HG03064 (cell line): ENCODE measurements around the gene NEDD4L.
"Not testable (repeated sequence)": the region's sequence is repeated elsewhere in the genome, so short reads cannot be mapped to it uniquely, and the experiment has no call there.

Source experiments
- ATAC-seq: cut with Tn5 transposase; IDR thresholded peaks from one replicate; pipeline ENCODE4 v1.9.1; 2021; ENCODE audit warnings: low read depth; ENCODE audit not compliant: unreplicated experiment

Gene NEDD4L

DNA sequence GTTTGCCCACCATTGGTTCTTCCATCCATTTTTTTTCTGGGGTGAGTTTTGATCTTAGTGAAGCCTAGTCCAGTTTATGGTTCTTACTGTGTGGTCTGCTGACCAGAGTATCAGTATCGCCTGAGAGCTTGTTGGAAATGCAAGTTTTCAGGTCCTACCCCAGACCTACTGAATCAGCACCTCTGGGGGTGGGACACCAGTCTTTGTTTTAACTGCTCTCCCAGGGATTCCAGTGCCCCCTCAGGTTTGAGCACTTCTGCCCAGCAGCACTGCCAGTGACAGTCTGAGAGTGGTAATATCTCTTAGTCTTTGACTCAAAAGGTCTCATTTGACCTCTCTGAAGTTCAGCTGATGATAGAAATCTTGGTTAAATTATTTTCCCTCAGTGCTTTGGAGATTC, 315.6 kb downstream of the NEDD4L start:
- no peak for ATAC-seq

DNA sequence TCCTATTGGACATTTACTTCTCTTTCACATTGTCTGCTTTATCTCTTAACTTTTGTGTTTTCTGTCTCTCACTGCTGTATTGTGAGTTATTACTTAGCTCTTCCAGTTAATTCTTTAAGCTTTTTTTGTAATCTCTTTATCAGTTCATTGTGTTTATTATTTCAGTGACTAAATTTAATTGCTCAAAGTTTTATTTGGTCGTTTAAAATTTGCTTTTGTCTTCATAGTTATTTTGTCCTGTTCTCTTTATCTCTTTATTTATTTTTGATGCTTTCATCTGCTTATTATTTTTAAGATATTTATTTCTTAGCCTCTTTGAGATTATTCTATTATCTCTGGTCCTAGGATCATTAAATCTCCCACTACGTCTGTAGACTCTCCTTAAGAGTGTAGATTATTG, 316.3 kb downstream of the NEDD4L start:
- no peak for ATAC-seq

DNA sequence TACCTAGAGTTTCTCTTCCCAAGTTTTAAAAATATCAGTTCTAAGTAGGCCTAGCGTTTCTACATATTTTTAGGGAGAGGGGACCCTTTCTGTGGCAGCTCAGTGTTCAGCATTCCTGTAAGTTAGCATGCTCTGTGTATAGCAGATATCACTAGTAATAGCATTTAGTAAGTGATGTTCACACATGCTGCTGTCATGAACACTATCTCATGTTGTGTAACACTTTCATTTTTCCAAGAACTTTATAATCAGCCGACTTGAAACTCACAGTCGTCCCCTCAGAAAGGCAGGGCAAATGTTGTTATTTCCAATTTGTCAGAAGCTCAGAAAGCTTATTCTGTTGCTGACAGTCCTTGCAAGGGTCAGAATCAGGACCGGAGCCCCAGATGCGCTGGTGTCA, 317.2 kb downstream of the NEDD4L start:
- no peak for ATAC-seq

DNA sequence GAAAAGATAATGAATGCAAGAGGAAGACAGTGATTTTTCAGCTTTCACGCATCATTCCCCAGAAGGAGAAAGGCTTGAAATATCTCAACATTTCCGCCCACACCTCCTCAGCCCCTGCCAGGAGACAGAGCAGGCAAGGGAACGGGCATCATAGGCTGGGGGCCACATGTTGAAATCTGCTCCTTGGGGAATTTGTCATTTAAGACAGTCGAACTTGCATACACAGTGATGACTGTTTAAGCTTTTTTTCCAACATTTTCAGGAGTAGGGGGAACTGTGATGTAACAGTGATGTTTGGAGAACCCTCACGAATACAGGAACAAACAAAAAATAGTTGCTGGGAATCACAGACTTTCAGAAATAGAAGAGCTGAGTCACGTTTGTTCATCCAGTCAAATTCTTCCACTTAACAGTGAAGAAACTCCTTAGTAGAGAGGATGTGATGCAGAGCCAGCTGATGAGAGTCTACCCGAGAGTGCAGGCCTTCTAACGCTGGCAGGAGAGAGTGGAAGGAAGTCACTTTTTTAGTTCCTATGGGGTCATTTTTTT, 318.1 kb downstream of the NEDD4L start:
- no peak for ATAC-seq

DNA sequence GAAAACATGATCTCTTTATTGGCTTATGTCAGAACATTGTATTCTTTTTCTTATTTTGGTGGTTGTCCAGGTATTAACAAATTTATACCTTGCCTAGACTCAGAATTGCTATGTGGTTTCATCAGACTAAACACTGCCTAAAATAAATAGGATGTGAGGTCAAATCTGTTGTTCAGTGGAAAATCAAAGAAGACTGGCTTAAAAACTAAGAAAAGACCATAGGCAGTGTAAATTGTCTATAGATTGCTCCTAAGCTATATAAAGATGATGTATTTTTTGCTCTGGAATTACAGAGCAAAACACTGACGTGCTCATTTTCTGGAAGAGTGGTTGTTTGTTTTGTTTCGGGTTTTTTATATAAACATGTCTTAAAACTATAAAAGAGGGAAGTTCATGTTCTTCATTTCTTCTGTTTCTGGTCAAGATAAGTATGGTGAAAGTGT, 318.8 kb downstream of the NEDD4L start:
- no peak for ATAC-seq

DNA sequence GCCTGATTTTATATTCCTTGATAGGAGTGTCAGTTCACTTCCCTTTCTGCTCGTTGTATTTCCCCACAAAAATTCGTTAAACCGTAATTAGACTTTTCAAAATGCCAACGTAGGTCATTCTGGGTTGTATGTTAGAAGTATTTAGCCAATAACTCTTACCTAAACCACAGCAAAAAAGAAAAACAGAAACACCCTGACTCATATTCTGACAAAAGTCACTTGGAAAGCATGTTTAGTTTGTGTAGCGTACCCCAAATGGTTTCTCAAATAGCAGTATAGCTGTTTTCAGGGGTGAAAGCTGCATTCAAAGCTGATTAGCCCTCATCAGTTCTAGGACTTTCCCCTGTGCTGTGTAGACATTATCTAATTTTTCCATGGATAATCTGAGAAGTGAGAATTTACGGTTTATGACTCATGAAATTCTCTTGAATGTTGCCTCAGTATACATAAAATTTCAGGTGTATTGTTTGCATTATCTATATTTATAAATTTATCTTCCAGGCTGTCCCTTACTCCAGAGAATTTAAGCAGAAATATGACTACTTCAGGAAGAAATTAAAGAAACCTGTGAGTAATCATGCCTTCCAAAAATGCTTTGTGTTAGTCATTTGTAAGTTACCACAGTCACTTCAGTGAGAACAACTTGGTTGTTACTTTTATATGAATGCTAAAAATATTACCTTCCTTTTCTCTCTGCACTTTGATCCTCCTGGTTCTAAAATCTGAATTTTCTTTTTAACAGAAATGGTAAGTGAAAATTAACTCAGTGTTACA, 319.9 kb downstream of the NEDD4L start:
- ATAC-seq: no peak

DNA sequence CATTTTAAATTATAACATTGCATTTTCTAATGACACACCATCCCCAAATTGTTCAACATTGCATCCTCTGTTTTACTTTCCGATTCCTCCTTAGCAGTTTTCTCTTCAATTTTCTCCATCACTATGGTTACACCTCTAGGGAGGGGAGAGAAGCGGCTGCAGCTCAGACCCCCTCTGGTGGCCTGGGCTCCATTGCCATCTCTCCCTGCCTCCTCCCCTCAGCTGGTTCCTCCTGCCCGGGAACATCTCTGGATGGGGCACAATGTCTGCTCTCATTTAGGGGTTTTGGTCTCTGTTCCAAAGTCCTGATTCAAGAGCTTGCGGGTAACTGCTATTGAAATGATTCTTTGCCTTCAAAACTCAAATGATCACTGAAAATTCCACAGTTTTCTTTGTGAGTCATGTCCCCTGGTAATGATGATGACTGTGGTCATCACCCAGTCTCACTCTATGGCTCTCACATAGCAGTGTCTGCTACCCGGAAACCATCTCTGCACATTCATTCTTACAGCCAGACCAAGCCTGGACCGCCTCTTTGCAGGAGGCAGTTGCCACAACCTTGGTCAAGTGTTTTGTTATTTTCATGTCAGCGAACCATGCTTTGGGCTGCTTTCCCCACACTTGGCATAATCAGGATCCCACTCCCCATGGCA, 321.0 kb downstream of the NEDD4L start:
- no peak for ATAC-seq

DNA sequence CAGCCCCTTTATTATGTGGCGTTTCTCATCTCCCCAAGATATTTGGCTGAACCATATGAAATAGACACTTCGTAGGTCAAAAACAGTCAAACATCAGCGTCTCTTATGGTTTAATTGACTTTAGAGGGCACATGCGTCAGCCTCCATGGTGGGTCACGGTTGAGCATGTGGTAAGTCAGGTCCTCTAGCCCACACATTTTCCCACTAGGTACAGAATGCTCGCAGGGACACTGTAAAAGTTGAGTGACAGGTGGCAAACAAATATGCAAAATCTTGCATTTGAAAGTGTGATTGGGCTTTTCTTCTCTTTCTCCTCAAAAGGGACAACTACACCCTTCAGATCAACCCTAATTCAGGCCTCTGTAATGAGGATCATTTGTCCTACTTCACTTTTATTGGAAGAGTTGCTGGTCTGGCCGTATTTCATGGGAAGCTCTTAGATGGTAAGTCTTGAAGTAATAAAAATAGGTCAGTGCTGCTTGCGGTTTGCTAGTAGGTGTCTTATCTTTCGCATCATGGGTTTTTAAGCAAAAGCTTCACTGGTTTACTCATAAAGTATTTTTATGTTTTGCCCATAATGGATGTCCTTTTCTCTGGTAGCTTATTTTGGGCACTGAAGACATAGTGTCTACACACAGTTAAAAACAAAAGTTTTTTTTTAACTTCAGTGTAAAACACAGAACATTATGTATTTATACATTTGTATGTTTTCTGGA, 323.6 kb downstream of the NEDD4L start:
- no peak for ATAC-seq

DNA sequence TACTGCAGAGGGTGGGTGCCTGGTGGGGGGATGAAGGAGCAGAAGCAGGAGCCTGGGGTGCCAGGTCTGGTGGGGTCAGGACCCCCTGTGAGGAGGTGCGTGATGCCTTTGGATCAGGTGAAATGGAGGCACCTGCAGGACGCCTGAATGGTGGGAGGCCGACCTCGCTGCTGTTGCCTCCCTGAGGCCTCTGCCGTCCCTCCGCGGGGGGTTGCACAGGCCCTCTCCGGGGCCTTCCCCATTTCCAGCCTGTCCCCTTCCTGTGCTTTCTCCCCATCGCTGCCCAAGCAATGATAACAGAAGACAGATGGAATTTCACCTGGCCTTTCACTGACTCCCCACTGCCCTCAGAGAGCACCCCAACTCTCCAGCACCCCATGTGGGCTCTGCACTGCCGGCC, 325.6 kb downstream of the NEDD4L start:
- ATAC-seq: no peak

DNA sequence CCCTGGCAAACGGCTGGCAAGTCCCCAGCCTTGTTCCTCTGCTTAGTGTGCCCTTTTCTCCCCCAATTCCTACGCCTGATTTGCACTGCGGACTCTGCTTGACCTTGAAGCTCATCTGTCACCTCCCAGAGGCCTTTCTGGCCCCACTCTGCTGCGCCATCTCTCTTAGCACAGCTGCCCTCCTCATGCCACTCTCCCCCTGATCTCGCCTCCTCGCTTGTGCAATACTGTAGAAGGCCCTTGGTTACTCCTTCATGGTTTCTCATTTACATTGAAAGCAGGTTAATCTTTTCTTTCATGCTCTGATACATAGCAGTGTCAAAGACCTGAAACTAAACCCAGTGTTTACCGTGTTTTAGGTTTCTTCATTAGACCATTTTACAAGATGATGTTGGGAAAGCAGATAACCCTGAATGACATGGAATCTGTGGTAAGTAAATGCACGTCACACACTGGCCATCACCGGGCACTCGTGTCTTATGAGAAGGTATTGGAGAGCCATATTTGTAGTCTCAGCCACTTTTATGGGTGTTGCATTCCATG, 326.1 kb downstream of the NEDD4L start:
- ATAC-seq: no peak

DNA sequence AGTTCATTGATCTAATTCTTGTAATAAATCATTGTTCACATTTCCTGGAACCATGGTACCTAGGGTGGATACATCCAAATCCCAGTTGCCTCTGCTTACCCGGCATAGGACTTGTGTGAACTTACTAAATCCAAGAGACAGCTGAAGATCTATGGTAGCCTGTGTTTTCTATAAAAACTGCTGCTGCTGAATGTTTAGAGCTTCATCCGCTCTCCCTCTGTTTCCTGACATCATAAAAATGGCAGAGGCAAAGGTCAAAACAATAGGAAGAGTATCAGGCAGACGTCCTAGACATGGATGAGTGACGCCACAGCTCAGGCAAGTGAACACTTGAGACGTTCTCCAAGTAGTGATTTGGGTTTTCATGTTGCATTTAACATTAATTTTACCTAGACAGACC, 326.6 kb downstream of the NEDD4L start:
- ATAC-seq: no peak

DNA sequence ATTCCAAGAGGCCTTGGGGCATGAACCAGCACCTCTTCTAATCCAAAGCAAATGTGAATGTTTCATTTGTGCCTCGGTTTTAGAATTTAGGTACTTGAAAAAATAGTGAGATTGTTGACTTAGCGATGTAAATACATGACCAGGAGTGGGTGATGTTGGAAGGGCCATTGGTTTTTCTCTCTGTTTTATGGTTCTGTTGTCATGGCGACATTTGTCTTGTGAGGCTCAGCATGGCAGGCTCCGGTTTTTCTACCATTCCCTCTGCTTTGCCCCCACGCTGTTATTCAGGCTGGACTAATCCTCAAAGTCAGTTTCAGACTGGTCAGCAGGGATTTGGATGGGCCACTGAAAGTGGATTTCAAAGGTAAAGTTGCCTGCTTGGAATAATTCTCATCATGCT, 329.5 kb downstream of the NEDD4L start:
- no peak for ATAC-seq

DNA sequence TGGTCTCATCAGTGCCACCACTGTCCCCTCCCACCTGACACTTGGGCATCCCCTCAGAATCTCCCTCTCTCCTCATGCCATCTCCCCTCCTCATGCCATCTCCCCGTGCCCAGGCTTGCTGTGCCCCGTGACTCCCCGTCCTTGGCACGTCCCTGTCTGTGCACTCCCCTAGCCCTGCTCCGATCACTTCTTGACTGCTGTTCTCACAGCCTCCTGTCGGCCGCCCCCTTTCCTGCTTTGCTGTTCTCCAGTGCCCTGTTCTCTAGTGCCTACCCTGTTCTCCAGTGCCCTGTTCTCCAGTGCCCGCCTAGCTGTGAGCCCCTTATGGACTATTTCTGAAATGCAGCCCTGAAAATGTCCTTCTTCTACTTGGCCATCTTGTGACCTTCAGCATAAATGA, 331.0 kb downstream of the NEDD4L start:
- ATAC-seq: no peak

DNA sequence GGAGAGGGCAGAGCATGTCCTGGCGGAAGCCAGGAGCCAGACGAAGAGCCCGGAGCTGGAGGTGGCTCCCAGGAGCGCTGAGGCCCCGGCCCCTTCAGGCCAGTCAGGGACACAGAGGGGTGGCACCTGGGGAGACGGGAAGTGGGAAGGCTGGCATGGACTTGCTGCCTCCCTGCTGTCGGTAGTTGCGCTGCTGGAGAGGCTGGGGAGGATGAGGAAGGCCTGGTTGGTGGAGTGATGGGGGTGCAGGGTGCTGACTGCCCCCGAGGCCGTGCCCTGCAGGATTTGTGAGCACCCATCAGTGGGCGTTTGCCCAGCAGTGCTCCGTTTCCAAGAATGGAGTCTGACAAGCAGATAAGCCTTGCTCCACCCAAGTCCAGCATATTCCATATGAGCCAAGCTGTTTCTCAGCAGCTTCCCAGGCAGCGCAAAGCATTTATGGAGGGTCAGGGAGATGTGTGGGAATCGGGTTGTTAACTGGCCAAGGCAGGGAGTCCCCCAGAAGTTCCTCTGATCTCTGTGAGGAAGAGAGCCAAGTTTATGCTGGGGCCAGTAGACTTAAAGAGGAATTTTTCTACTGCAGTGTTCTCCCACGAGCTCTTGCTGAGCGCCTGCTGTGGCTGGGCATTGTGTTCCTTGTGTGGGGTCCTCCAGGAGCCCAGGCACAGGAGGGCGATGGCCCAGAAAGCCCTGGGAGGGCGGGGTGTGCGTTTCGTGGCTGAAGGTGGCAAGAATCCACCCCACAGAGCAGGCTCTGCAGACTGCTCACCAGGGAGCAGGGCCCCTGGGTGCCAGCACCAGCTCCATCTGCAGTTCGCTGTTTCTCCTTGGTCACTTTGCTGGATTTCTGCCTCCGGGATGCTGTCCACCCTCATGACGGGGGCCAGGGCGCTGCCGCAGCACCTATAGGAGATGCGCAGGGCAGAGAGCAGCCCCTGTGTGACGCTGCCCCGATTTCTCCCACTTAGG, 334.7 kb downstream of the NEDD4L start:
- no peak for ATAC-seq

DNA sequence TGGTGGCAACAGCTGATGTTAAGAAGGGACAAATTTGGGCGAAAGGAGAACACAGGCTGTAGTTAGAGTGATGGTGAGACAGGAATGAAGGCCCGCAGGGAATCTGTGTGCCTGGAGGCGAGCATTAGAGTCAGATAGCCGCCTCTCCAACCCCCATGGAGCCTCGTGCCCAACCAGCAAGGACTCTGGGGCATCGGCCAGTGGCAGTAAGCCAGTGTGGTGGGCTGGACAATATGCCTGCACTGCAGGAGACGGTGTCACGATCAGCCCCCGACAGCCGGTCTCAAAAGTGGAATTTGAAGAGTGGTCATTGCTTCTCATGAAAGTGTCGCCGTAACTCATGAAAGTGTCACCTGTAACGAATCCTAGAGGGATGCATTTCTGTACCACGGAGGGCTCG, 335.4 kb downstream of the NEDD4L start:
- ATAC-seq: no peak

DNA sequence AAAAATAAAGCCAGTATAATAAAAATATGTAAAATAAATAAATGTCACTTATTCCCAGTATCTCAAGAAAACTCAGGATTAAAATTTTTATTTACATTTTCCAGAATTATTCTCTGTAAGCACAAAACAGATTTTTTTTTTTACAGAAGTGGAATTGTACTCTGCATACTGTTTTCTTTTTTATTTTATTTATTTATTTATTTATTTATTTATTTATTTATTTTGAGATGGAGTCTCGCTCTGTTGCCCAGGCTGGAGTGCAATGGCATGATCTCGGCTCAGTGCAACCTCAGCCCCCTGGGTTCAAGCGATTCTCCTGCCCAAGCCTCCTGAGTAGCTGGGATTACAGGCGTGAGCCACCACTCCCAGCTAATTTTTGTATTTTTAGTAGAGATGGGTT, 336.1 kb downstream of the NEDD4L start:
- not testable (repeated sequence) for ATAC-seq

DNA sequence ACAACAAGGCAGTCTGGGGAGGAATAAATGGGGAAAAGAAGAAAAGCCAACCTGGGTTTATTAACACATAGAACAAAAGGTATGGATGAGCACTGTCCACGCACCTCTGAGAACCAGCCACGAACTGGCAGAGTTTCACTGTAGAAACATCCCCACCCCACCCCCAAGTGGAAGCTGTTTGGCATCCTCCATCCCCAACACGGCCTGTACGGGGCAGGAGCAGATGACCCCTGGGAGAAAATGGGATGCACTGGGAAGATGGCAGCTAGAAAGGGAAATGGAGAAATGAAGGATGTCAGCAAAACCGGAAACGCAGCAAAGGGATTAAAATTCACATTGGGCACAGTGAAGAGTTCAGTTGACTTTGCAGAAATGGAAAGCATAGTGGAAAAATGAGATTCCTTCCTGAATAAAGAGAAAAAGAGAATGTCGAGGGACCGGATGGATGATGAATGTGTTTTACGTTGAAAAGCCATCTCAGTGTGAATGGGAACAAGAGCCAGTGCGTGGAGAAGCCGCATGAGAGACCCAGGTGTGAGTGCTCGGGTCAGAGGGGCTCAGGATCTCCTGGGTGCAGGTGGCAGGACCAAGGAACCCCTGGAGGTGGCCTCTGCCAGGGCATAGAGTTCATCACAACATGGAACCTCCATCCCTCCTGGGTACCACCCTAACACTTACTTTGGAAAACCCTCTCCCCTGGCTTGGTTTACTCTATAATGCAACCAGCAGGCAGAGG, 337.8 kb downstream of the NEDD4L start:
- no peak for ATAC-seq

DNA sequence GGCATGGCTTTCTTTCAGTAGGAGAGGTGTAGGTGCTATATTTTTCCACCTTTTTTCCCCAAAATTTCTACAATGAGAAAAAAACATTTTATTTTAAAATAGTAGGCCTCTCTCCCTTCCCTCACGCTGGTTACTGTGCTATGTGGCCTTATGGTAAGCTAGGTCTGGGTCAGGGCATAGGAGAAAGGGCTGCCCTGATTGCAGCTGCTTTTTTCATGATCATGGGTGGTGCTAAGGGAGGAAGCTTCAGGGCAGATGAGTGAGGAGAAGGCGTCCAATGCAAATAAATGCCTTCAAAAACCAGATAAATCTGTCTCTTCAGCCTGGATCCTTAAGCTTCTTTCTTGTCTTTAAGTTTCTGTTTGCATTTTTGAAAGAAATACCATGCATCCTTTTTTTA, 338.4 kb downstream of the NEDD4L start:
- no peak for ATAC-seq

DNA sequence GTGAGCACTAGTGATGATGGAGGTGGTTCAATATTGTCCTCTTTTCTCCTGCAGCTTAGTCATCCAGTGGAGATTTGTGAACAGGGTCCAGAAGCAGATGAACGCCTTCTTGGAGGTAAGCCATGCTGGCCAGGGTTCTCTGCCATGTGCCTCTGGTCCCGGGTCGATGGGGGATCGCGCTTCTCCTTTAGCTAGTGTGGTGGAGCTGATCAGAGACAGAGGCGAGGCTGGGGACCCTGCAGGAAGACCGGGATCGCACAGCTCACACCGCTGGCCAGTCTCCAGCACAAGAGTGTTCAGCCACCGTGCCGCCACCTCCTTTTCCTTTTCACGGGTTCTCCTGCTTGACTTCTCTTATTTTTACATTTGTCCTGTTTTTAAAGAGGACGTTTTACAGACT, 341.4 kb downstream of the NEDD4L start:
- no peak for ATAC-seq
